Endothelial cell of umbilical vein (primary cell): ENCODE measurements around the gene GABBR2.

Source experiments
- CTCF ChIP-seq, 2 donors: IDR thresholded peaks; 1 replicate in 1 of 2; 2 replicates in 1 of 2; pipeline ENCODE4 v1.5.1; 2011; ENCODE audit warnings: low read length in 2 of 2, mild to moderate bottlenecking in 2 of 2, moderate library complexity in 2 of 2, control low read depth in 1 of 2, inconsistent platforms in 1 of 2, low read depth in 1 of 2; ENCODE audit not compliant: insufficient read depth in 1 of 2; ENCODE audit errors: extremely low read depth in 1 of 2
- JUN ChIP-seq: IDR thresholded peaks from 2 replicates; pipeline ENCODE4 v1.6.1; 2011; ENCODE audit warnings: borderline replicate concordance, low read depth; ENCODE audit not compliant: insufficient read length, insufficient read depth
- MAX ChIP-seq: IDR thresholded peaks from 2 replicates; pipeline ENCODE4 v1.6.1; 2011; ENCODE audit not compliant: insufficient read depth, insufficient read length
- MYC ChIP-seq: IDR thresholded peaks from one replicate; pipeline ENCODE4 v1.6.1; 2011; ENCODE audit warnings: mild to moderate bottlenecking, low read depth, low read length
- POLR2A ChIP-seq: IDR thresholded peaks from 2 replicates; pipeline ENCODE4 v1.6.1; 2012; ENCODE audit warnings: low read depth, mild to moderate bottlenecking, control low read depth, low read length
- POLR2AphosphoS5 ChIP-seq: IDR thresholded peaks from 2 replicates; pipeline ENCODE4 v1.6.1; 2012; ENCODE audit warnings: low read depth, mild to moderate bottlenecking, control low read depth, low read length, moderate library complexity; ENCODE audit not compliant: insufficient read depth

- TF ChIP-seq CTCF (IDR thresholded peaks at IDR 0.05; ENCODE audit: extremely low read depth in 1 of 2, insufficient read depth in 1 of 2, low read depth in 1 of 2, low read length in 2 of 2), result no peak
- no peak for TF ChIP-seq POLR2AphosphoS5
- TF ChIP-seq POLR2A, result no peak
- no peak for TF ChIP-seq MAX
- no peak for TF ChIP-seq MYC
- no peak for TF ChIP-seq JUN
Measured at GRCh38 chr9:98539954-98540353, 168.8 kb downstream of the GABBR2 start.
